Keratinocyte (primary cell): ENCODE measurements around the gene ANO8. TPM values are rescaled to one million over a fixed set of nuclear protein-coding genes. Genes with fewer than 3 reads are reported as not detected.

Experiments used
- DNase-seq: peaks from one replicate; pipeline ENCODE4 v3.0.0-alpha.2; 2011; ENCODE audit warnings: low read depth, missing footprints, low spot score
- FAIRE-seq: peaks from 2 replicates; lab custom pipeline; 2011; peaks lifted over from hg19 to GRCh38; lab: Jason Lieb, UNC
- H2AFZ ChIP-seq: 2 replicates; pipeline ENCODE4 v1.6.0; 2012; ENCODE audit warnings: low read length, control low read depth, inconsistent platforms; ENCODE audit not compliant: control insufficient read depth
- H3K27ac ChIP-seq: 2 replicates; pipeline ENCODE4 v1.5.1; 2011; ENCODE audit warnings: low read length; ENCODE audit not compliant: control insufficient read depth, insufficient read depth
- H3K27me3 ChIP-seq: 3 replicates; pipeline ENCODE4 v1.6.0; 2011; ENCODE audit warnings: low read length; ENCODE audit not compliant: control insufficient read depth, insufficient read depth; ENCODE audit errors: extremely low read depth
- H3K36me3 ChIP-seq, 2 experiments: 2 replicates in 1 of 2; 3 replicates in 1 of 2; pipeline ENCODE4 v1.5.1; 2011; ENCODE audit warnings: low read length in 2 of 2, mild to moderate bottlenecking in 1 of 2; ENCODE audit not compliant: control insufficient read depth in 2 of 2, insufficient read depth in 2 of 2; ENCODE audit errors: extremely low read depth in 1 of 2
- H3K4me1 ChIP-seq: 3 replicates; pipeline ENCODE4 v1.5.1; 2011; ENCODE audit warnings: low read length; ENCODE audit not compliant: control insufficient read depth, insufficient read depth; ENCODE audit errors: extremely low read depth
- H3K4me2 ChIP-seq: 3 replicates; pipeline ENCODE4 v1.6.0; 2011; ENCODE audit warnings: low read depth, low read length; ENCODE audit not compliant: control insufficient read depth, insufficient read depth; ENCODE audit errors: extremely low read depth
- H3K4me3 ChIP-seq, 3 experiments: fragments of 200-600 bp in 1 of 3; sonication (generic) in 1 of 3; 2 replicates in 2 of 3; 3 replicates in 1 of 3; pipeline ENCODE4 v1.5.1; 2011 to 2016; ENCODE audit warnings: low read length in 3 of 3, mild to moderate bottlenecking in 3 of 3, control low read depth in 2 of 3, inconsistent platforms in 1 of 3, low read depth in 1 of 3, mixed read lengths in 1 of 3, mixed run types in 1 of 3, moderate library complexity in 1 of 3; ENCODE audit not compliant: control insufficient read depth in 2 of 3, insufficient read depth in 2 of 3; ENCODE audit errors: extremely low read depth in 1 of 3
- H3K79me2 ChIP-seq: 2 replicates; pipeline ENCODE4 v1.6.0; 2012; ENCODE audit warnings: low read length; ENCODE audit not compliant: control insufficient read depth, insufficient read depth
- H3K9ac ChIP-seq: 3 replicates; pipeline ENCODE4 v1.6.0; 2011; ENCODE audit warnings: low read length; ENCODE audit not compliant: control insufficient read depth, insufficient read depth; ENCODE audit errors: extremely low read depth
- H3K9me1 ChIP-seq: 3 replicates; pipeline ENCODE4 v1.6.0; 2011; ENCODE audit warnings: low read length; ENCODE audit not compliant: control insufficient read depth, insufficient read depth; ENCODE audit errors: extremely low read depth
- H3K9me3 ChIP-seq: 2 replicates; pipeline ENCODE4 v1.5.1; 2012; ENCODE audit warnings: low read depth, low read length; ENCODE audit not compliant: control insufficient read depth
- H4K20me1 ChIP-seq: 3 replicates; pipeline ENCODE4 v1.6.0; 2011; ENCODE audit warnings: low read length; ENCODE audit not compliant: control insufficient read depth, insufficient read depth; ENCODE audit errors: extremely low read depth
- CTCF ChIP-seq, 3 experiments: IDR thresholded peaks in 1 of 3; conservative IDR thresholded peaks in 1 of 3; optimal IDR thresholded peaks in 1 of 3; 2 replicates in 2 of 3; 3 replicates in 1 of 3; pipeline versions ENCODE3 to v1.5.1; 2011; ENCODE audit warnings: low read length in 3 of 3, mild to moderate bottlenecking in 3 of 3, moderate library complexity in 2 of 3, control low read depth in 1 of 3, inconsistent platforms in 1 of 3; ENCODE audit not compliant: insufficient read depth in 2 of 3; ENCODE audit errors: extremely low read depth in 1 of 3
- EZH2 ChIP-seq: IDR thresholded peaks from one replicate; pipeline ENCODE4 v1.6.1; 2012; ENCODE audit warnings: inconsistent platforms, mild to moderate bottlenecking, low read length, moderate library complexity
- dilution Hi-C: fragments of 300-500 bp; cut with MboI; formaldehyde crosslinking; loops from one replicate; pipeline ENCODE4 v1.7.0; 2020; ENCODE audit warnings: low sequenced_read_pairs; ENCODE audit not compliant: extremely low pct_ligation_motif_present
- polyA plus RNA-seq, 5 experiments: library from polyadenylated mRNA; depleted of rRNA in 3 of 5; stranded (reverse) in 3 of 5; stranded (forward) in 1 of 5; unstranded in 1 of 5; fragments of >200 nt; gene quantifications; 1 replicate in 1 of 5; 2 replicates in 3 of 5; 3 replicates in 1 of 5; pipeline versions ENCODE4 v1.2.1 to v1.2.3, GENCODE V29; 2011 to 2012; ENCODE audit warnings: missing spikeins in 2 of 5, low read depth in 1 of 5, low replicate concordance in 1 of 5

ANO8 gene
- polyA plus RNA-seq, 1 donor (not counting 4 experiments of a cell fraction or from before 2014, with no cell fraction given), result 1.6 TPM

GRCh38 chr19:17353386-17353785 lies 18.7 kb upstream of the ANO8 start:
- FAIRE-seq, result no peak
- Histone ChIP-seq H3K4me3 (no peak overlapping the region), H2AFZ (no peak overlapping the region), H3K9me1 (no peaks in the 10 kb centered on the region), H3K4me1 (peaks cover 6% of the 10 kb centered on the region), H3K4me2 (no peak overlapping the region), H3K27ac (no peak overlapping the region), H3K9ac (no peak overlapping the region), H3K79me2 (no peaks in the 10 kb centered on the region), H3K27me3 (no peaks in the 10 kb centered on the region), H4K20me1 (no peaks in the 10 kb centered on the region), H3K36me3 (no peaks in the 10 kb centered on the region), H3K9me3 (no peaks in the 10 kb centered on the region)
- no peak for DNase-seq
- dilution Hi-C loops, result no loop called here
- TF ChIP-seq EZH2, result no peak
- TF ChIP-seq CTCF (optimal IDR thresholded peaks at IDR 0.05 in 1 of 3, IDR thresholded peaks at IDR 0.05 in 1 of 3, conservative IDR thresholded peaks at IDR 0.05 in 1 of 3; ENCODE audit: extremely low read depth in 1 of 3, insufficient read depth in 2 of 3, low read length in 3 of 3), result no peak

- H3K79me2 ChIP-seq, result no peaks in the 10 kb centered on the region
- H4K20me1 ChIP-seq, result no peaks in the 10 kb centered on the region
- no peak overlapping the region for H3K9ac ChIP-seq
- DNase-seq, result no peak
- H3K4me3 ChIP-seq, result no peak overlapping the region
- no peaks in the 10 kb centered on the region for H3K9me1 ChIP-seq
- no peak overlapping the region for H3K27ac ChIP-seq
- H3K36me3 ChIP-seq, result no peaks in the 10 kb centered on the region
- dilution Hi-C loops, result no loop called here
- no peak overlapping the region for H3K4me2 ChIP-seq
- no peaks in the 10 kb centered on the region for H3K9me3 ChIP-seq
- TF ChIP-seq EZH2, result no peak
- TF ChIP-seq CTCF (optimal IDR thresholded peaks at IDR 0.05 in 1 of 3, IDR thresholded peaks at IDR 0.05 in 1 of 3, conservative IDR thresholded peaks at IDR 0.05 in 1 of 3; ENCODE audit: extremely low read depth in 1 of 3, insufficient read depth in 2 of 3, low read length in 3 of 3), result no peak
- H2AFZ ChIP-seq, result no peak overlapping the region
- FAIRE-seq, result no peak
- peaks cover 6% of the 10 kb centered on the region for H3K4me1 ChIP-seq
- H3K27me3 ChIP-seq, result no peaks in the 10 kb centered on the region
Observed at GRCh38 chr19:17352608-17353280, 18.1 kb upstream of the ANO8 start.
